Left ventricle myocardium inferior (tissue), 1 donor: ENCODE data around the gene NKAIN1. TPM values are rescaled to one million over a fixed set of nuclear protein-coding genes. Genes with fewer than 3 reads are reported as not detected.
"Not testable (repeated sequence)": the region's sequence is repeated elsewhere in the genome, so short reads cannot be mapped to it uniquely, and the experiment has no call there.

Experiments
- DNase-seq: peaks from one replicate; pipeline ENCODE4 v3.0.0-alpha.2; 2020
- H3K27ac ChIP-seq: fragments of 200-600 bp; replicated peaks from 2 replicates; pipeline ENCODE4 v1.8.0; 2021
- H3K27me3 ChIP-seq: fragments of 200-600 bp; 2 replicates; pipeline ENCODE4 v1.8.0; 2021; ENCODE audit warnings: low read depth
- H3K36me3 ChIP-seq: fragments of 200-600 bp; 2 replicates; pipeline ENCODE4 v1.8.0; 2021
- H3K4me1 ChIP-seq: fragments of 200-600 bp; 2 replicates; pipeline ENCODE4 v1.8.0; 2021
- H3K4me3 ChIP-seq: fragments of 200-600 bp; 2 replicates; pipeline ENCODE4 v1.8.0; 2021; ENCODE audit warnings: mild to moderate bottlenecking, moderate library complexity
- H3K9me3 ChIP-seq: fragments of 200-600 bp; replicated peaks from 2 replicates; pipeline ENCODE4 v1.8.0; 2021
- CTCF ChIP-seq: fragments of 200-600 bp; IDR thresholded peaks from 2 replicates; pipeline ENCODE4 v1.8.0; 2021; ENCODE audit warnings: antibody characterized with exemption, mild to moderate bottlenecking, borderline replicate concordance
- intact Hi-C: fragments of 100-400 bp; cut with micrococcal nuclease; formaldehyde crosslinking; loops from one replicate; pipeline ENCODE4 v1.11.0; 2022
- long read RNA-seq: library from polyadenylated mRNA; unstranded; transcript quantifications from one replicate; pipeline ENCODE4 v2.0.0, GENCODE V29; 2021
- total RNA-seq: library from RNA; stranded (reverse); fragmentation: NEBNext Ultra II Directional; extraction: Animal tissue kit (Norgen Biotek cat#: 25700); gene quantifications from one replicate; pipeline ENCODE4 v1.2.1, GENCODE V29; 2021
- donor health status: DM: no; HTN: yes; CAD: no; lungs with severe emphysema.

Gene NKAIN1
- total RNA-seq = 0.19 TPM
- long read RNA-seq = 0 reads

- H3K4me3 ChIP-seq = peak within 1 kb of the TSS; percentile 60
- no peak within 1 kb of the TSS for H3K27ac ChIP-seq
- no peaks in the 10 kb centered on the region for H3K36me3 ChIP-seq
- peaks cover 13% of the 10 kb centered on the region for H3K4me1 ChIP-seq
- no peaks in the 10 kb centered on the region for H3K9me3 ChIP-seq
- intact Hi-C loops = no loop called here
- H3K27me3 ChIP-seq = peaks cover 78% of the 10 kb centered on the region
- no peak for TF ChIP-seq CTCF
- DNase-seq = no peak
Observed at GRCh38 chr1:31239653-31240241, at the start of gene NKAIN1. TSS of gene NKAIN1 (minus strand) at chr1:31239887. CDS start at chr1:31239547, 340 bp downstream.

- no peak overlapping the region for H3K4me3 ChIP-seq
- H3K27me3 ChIP-seq = no peaks in the 10 kb centered on the region
- no peak overlapping the region for H3K27ac ChIP-seq
- no peaks in the 10 kb centered on the region for H3K4me1 ChIP-seq
- intact Hi-C loops = no loop called here
- no peak for TF ChIP-seq CTCF
- peaks cover 92% of the 10 kb centered on the region for H3K36me3 ChIP-seq
- H3K9me3 ChIP-seq = no peaks in the 10 kb centered on the region
- no peak for DNase-seq
Observed at GRCh38 chr1:31289021-31289420, 49.3 kb upstream of the NKAIN1 start.

- DNase-seq, H3K4me1 ChIP-seq, intact Hi-C loops, H3K9me3 ChIP-seq, H3K27me3 ChIP-seq, H3K4me3 ChIP-seq, H3K27ac ChIP-seq: not testable (repeated sequence)
- peaks cover 91% of the 10 kb centered on the region for H3K36me3 ChIP-seq
Observed at GRCh38 chr1:31287791-31288190, 48.1 kb upstream of the NKAIN1 start.

- H3K4me1 ChIP-seq, intact Hi-C loops, H3K4me3 ChIP-seq, H3K9me3 ChIP-seq, H3K27me3 ChIP-seq, H3K27ac ChIP-seq, DNase-seq: not testable (repeated sequence)
- peaks cover 89% of the 10 kb centered on the region for H3K36me3 ChIP-seq
Observed at GRCh38 chr1:31282426-31282825, 42.7 kb upstream of the NKAIN1 start.

GRCh38 chr1:31273619-31274018, 33.9 kb upstream of the NKAIN1 start:
- Histone ChIP-seq H3K4me3 (no peak overlapping the region), H3K27ac (no peak overlapping the region), H3K4me1 (peaks cover 10% of the 10 kb centered on the region), H3K9me3 (no peaks in the 10 kb centered on the region), H3K27me3 (no peaks in the 10 kb centered on the region), H3K36me3 (peaks cover 84% of the 10 kb centered on the region)
- intact Hi-C loops = no loop called here
- no peak for DNase-seq
- no peak for TF ChIP-seq CTCF

- H3K4me3 ChIP-seq = no peak overlapping the region
- H3K27ac ChIP-seq = no peak overlapping the region
- H3K9me3 ChIP-seq = no peaks in the 10 kb centered on the region
- H3K27me3 ChIP-seq = no peaks in the 10 kb centered on the region
- peaks cover 84% of the 10 kb centered on the region for H3K36me3 ChIP-seq
- intact Hi-C loops = no loop called here
- no peak for TF ChIP-seq CTCF
- peaks cover 10% of the 10 kb centered on the region for H3K4me1 ChIP-seq
- DNase-seq = no peak
Observed at GRCh38 chr1:31272369-31272768, 32.7 kb upstream of the NKAIN1 start.
